ENCODE data around the gene LY6G5B. TPM values are rescaled to one million over a fixed set of nuclear protein-coding genes. Genes with fewer than 3 reads are reported as not detected.

The LY6G5B gene
- total RNA-seq, 1 experiment from 2014 or later = 7.0 TPM

GRCh38 chr6:31654574-31655348 lies 15.0 kb upstream of the LY6G5B start:
- no peak overlapping the region for H3K4me3 ChIP-seq
- H3K27me3 ChIP-seq = no peaks in the 10 kb centered on the region
- DNase-seq = no peak

DNA sequence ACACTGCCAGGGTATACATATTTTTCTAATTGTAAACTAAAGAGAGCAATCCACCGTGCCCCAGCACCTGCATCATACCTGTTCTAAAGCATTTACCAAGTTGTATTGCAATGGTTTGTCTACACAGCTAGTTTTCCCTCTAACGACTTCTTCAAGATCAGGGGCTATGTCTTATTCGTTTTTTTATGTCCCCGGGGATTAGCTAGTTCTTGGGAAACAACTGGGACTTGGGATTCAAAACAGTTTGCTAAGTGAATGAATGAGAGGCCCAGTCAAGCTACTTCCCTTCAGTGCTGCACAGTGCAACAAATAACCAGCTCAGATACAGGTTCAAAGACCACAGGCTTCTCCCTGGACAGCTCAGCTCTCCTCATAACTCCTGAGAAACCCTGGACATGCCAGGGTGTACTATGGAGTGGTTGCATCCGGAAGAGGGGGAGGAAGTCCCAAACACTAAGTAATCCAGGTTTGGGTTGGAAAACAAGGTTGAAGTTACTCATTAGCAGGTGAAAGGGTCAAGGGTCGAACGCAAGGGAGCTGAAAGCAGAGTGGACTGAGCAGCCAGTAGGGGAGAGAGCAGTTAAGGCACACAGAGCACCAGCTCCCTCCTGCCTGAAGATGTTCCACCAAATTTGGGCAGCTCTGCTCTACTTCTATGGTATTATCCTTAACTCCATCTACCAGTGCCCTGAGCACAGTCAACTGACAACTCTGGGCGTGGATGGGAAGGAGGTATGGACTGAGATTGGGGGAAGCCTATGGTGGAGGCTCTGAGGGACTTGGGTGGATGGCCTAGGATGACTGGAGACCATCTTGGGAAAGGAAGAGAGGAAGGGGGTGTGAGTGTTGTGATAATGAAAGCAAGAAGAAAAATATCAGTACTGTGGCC lies 14.2 kb upstream of the LY6G5B start, which contains the start of gene APOM:
APOM (plus strand) TSS at position 546 of the 889 bp plus-strand sequence; CDS start at position 619, 73 bp downstream.
- Histone ChIP-seq H3K27me3 (no peaks in the 10 kb centered on the region), H3K9me3 (replicated peaks) (no peaks in the 10 kb centered on the region), H3K4me1 (peaks cover 3% of the 10 kb centered on the region; the same call in 1 of the 2 replicates), H3K4me3 (no peak within 1 kb of the TSS), H3K36me3 (peaks cover 4% of the 10 kb centered on the region; the same call in 1 of the 2 replicates), H3K27ac (no peak within 1 kb of the TSS)
- no peak for DNase-seq

More at GRCh38 chr6:31654574-31655348, 15.0 kb upstream of the LY6G5B start:
- Histone ChIP-seq H3K9me3 (replicated peaks) (no peaks in the 10 kb centered on the region), H3K27ac (no peak overlapping the region), H3K4me1 (peaks cover 3% of the 10 kb centered on the region; the same call in 1 of the 2 replicates), H3K36me3 (peaks cover 4% of the 10 kb centered on the region; the same call in 1 of the 2 replicates)

DNA sequence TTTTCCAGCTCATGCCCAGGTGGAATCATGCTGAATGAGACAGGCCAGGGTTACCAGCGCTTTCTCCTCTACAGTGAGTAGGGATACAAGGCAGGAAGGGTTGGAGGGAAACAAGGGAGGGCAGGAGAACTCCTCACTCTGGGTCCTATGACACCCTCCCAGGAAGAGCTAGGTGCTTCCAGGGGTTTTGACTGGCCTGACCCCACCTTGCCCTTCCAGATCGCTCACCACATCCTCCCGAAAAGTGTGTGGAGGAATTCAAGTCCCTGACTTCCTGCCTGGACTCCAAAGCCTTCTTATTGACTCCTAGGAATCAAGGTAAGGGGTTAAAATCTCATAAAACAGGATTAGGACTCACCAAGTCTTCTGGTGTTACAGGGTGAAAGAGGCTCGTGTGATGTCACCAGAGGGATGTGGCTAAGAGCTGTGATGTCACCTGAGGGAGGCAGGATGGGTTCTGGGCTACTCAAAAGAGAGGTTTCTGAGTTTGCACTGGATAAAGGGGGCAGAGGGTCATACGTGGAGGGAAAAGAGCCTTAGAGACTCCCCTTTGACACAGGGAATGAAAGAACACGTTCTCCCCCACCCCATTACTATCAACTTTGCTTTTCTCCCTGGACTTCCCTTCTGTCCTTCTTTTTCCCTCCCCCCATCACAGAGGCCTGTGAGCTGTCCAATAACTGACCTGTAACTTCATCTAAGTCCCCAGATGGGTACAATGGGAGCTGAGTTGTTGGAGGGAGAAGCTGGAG lies 12.2 kb upstream of the LY6G5B start:
- Histone ChIP-seq H3K36me3 (peaks cover 6% of the 10 kb centered on the region; the same call in 1 of the 2 replicates), H3K4me3 (no peak overlapping the region), H3K27me3 (no peaks in the 10 kb centered on the region), H3K4me1 (peaks cover 3% of the 10 kb centered on the region; the same call in 1 of the 2 replicates), H3K9me3 (replicated peaks) (no peaks in the 10 kb centered on the region), H3K27ac (no peak overlapping the region)
- no peak for DNase-seq

GRCh38 chr6:31658158-31658688 lies 11.6 kb upstream of the LY6G5B start:
- H3K27me3 ChIP-seq = no peaks in the 10 kb centered on the region
- H3K27ac ChIP-seq = no peak overlapping the region
- peaks cover 3% of the 10 kb centered on the region; the same call in 1 of the 2 replicates for H3K4me1 ChIP-seq
- H3K36me3 ChIP-seq = peaks cover 7% of the 10 kb centered on the region; the same call in 1 of the 2 replicates
- no peaks in the 10 kb centered on the region for H3K9me3 ChIP-seq (replicated peaks)
- no peak for DNase-seq
- H3K4me3 ChIP-seq = no peak overlapping the region

GRCh38 chr6:31658983-31659648 lies 10.7 kb upstream of the LY6G5B start:
- no peak overlapping the region for H3K27ac ChIP-seq

GRCh38 chr6:31659649-31660380 lies 10.0 kb upstream of the LY6G5B start:
- peak overlapping the region; percentile 78 for H3K27ac ChIP-seq
- H3K27me3 ChIP-seq = no peaks in the 10 kb centered on the region
- H3K36me3 ChIP-seq = peaks cover 12% of the 10 kb centered on the region; the same call in 1 of the 2 replicates
- peaks cover 8% of the 10 kb centered on the region for H3K4me1 ChIP-seq
- no peaks in the 10 kb centered on the region for H3K9me3 ChIP-seq (replicated peaks)
- H3K4me3 ChIP-seq = peak overlapping the region; percentile 72
- no peak for DNase-seq

More at GRCh38 chr6:31658983-31659648, 10.7 kb upstream of the LY6G5B start:
- DNase-seq = no peak
- peaks cover 12% of the 10 kb centered on the region; the same call in 1 of the 2 replicates for H3K36me3 ChIP-seq
- no peaks in the 10 kb centered on the region for H3K27me3 ChIP-seq
- peaks cover 7% of the 10 kb centered on the region for H3K4me1 ChIP-seq
- no peaks in the 10 kb centered on the region for H3K9me3 ChIP-seq (replicated peaks)
- H3K4me3 ChIP-seq = peak overlapping the region; percentile 72

DNA sequence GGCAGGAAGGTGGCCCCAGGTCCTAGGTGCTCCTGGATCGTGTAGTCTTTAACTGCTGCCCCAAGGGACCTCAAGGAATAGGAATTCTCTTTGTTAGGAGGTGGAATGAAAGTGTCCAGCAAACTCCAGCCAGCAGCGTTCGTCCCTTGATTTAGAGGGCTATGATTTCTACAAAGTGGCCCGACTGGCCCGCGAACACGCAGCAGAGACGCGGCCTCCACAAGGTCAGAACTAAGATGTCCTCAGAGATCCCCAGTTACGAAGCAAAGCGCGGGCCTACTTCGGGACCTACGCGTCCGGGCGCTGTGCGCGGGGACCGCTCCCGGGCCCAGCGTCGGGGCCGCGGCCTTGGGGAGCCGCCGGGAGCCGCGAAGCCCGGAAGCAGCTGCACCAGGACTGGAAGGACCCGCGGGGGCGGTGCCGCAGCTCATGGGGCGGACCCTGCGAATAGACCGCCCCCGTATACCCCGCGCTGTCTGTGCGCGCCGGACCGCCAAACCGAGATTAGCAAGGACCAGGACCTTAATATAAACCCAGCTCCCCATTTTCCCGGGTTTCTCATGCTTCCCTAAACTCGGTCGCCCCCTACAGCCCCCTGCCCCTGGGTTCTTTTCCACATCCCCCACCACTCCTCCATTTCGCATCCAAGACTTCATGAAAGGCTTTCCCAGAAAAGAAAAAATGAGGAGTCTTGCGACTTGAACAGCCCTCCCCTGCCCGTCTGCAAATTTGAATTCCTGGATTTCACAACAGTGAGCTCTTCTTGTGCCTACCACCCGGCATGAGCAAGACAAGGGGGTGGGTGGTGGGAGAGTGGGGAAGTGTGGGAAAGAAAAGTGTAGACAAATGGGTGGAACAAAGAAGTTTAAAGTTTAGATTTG lies 9.2 kb upstream of the LY6G5B start, which contains the start of gene C6orf47:
C6orf47 (minus strand) TSS at position 398 of the 881 bp plus-strand sequence. CDS start 831 bp downstream, outside the sequence.
- Histone ChIP-seq H3K4me1 (peaks cover 8% of the 10 kb centered on the region), H3K27ac (peak within 1 kb of the TSS; percentile 78), H3K27me3 (no peaks in the 10 kb centered on the region), H3K9me3 (replicated peaks) (no peaks in the 10 kb centered on the region), H3K4me3 (peak within 1 kb of the TSS; percentile 72), H3K36me3 (peaks cover 12% of the 10 kb centered on the region; the same call in 1 of the 2 replicates)
- DNase-seq = peak; percentile 86 to 89

- Histone ChIP-seq H3K9me3 (replicated peaks) (no peaks in the 10 kb centered on the region), H3K4me1 (peaks cover 8% of the 10 kb centered on the region), H3K27me3 (no peaks in the 10 kb centered on the region), H3K36me3 (peaks cover 14% of the 10 kb centered on the region; the same call in 1 of the 2 replicates), H3K27ac (peak overlapping the region; percentile 78), H3K4me3 (peak overlapping the region; percentile 72)
- no peak for DNase-seq
These were observed 8.3 kb upstream of the LY6G5B start for GRCh38 chr6:31661262-31662123.

GRCh38 chr6:31662124-31662723 lies 7.6 kb upstream of the LY6G5B start:
- no peak for DNase-seq
- H3K36me3 ChIP-seq = peaks cover 17% of the 10 kb centered on the region
- H3K4me1 ChIP-seq = peaks cover 8% of the 10 kb centered on the region
- no peak overlapping the region for H3K27ac ChIP-seq
- no peaks in the 10 kb centered on the region for H3K9me3 ChIP-seq (replicated peaks)
- no peaks in the 10 kb centered on the region for H3K27me3 ChIP-seq
- H3K4me3 ChIP-seq = no peak overlapping the region

DNA sequence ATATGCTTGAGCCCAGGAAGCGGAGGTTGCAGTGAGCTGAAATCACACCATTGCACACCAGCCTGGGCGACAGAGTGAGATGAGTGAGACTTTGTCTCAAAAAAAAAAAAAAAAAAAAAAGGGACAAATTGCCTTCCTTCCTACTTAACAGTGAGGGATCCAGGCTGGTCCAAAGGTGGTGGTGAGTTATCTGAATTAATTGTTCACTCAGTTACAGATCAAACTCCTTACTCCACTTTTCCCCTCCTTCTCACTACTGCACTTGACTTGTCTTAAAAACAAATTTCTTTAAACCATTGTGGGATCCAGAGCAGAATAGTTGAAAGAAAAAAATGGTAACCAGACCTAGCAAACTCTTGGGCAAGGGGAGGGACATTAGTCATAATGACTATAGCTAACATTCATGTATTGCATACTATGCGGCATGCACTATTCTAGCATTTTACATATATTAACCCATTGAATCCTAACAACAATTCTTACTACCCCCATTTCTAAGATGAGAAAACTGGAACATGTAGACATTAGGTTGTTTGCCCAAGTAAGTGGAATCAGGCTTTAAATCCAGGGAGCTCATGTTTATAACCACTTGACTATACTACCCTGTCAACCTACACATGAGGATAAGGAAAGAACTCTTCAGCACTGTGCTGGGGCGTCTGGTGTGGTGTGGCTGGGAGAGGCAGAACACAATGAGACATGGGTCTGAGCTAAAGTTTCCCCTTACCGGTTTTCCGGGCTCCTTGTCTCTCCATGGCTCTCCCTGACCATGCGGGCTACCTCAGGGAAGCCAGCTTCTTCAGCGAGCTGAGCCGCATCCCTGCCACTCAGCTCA lies 6.4 kb upstream of the LY6G5B start:
- no peak overlapping the region; the same call in 1 of the 2 replicates for H3K27ac ChIP-seq
- H3K4me3 ChIP-seq = peak overlapping the region; percentile 86
- H3K4me1 ChIP-seq = peaks cover 8% of the 10 kb centered on the region
- DNase-seq = no peak
- H3K36me3 ChIP-seq = peaks cover 23% of the 10 kb centered on the region
- H3K9me3 ChIP-seq (replicated peaks) = no peaks in the 10 kb centered on the region
- H3K27me3 ChIP-seq = no peaks in the 10 kb centered on the region
